NCI-H1105 treated with DMSO at 0.1 percent for 48 hours (cell line): ENCODE measurements around the gene SHMT1.
A peak's percentile ranks its signal among the peaks of the same experiment; 100 is the strongest.
"Not testable (repeated sequence)": the region's sequence is repeated elsewhere in the genome, so short reads cannot be mapped to it uniquely, and the experiment has no call there.

Source experiments
- DNase-seq: peaks from one replicate; lab custom pipeline; 2025; lab: John Stamatoyannopoulos, UW

Gene SHMT1

DNA sequence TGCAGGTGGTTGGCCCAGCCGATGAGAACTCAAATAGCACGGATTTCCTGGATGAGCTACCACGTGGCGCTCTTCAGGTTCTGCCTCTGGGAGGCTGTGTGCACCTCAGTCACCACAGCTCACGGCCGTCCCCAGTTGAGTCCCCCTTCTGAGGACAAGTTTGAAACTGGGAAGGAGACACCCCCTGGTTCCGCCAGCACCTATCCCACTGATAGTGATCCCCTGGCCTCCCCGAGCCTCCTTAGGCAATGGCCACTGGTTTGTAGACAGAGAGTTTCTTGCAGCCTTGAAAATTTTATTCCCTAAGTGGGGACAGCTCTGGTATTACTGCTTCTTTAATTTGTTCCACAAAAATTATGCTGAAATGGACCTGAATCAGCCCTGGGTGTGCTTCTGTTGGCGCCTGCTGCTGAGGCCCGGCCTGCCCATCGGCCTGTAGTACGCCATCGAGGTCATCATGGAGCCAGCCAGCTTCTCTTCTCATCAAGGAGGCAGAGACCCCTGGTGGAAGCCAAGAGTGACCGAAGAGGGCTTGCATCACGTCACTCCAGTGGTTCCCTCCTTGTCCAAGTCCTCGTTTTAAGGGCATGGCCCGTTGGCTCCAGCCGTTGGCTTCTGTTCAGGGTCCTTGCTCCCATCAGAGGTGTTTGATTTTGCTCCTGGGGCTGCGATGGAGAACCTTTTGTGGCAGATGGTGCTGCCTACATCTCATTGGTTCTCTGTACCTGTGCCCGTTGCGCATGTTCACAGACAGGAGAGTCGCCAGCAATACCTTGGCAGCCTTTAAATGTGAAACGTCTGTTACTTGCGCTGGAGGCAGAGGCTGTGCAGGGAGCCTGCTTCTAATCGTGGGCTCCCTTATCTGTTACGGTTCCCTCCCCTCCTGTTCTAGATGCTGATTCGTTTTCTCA lies 39.0 kb downstream of the SHMT1 start:
- no peak for DNase-seq

DNA sequence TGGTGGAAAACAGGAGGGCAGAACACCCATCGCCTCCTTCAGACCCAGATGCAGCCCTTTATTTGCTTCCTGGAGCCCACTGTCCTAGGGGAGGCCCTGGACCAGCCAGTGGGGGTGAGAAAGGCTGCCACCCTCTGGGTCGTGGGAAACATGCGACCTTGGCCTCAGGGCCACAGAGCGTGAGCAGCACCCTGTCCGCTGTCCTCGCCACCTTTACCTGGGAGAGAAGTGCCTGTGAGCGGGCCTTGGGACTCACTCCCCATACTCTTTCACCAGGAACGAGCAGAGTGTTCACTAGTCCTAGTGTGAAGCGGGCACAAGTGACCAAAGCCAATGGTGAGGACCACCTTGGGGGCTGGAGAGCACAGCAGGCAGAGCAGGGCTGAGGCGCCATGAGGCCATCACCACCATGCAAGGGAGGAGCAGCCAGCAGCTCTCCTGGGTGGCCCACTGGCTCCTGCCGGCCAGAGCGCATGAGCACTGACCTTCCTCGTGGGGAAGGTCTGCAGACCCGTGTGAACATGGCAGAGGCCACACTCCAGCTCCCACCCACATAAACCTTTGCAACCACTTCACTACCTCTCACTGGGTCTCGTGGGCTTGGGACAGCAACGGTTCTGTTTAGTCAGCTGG lies 39.7 kb downstream of the SHMT1 start:
- DNase-seq = no peak

DNA sequence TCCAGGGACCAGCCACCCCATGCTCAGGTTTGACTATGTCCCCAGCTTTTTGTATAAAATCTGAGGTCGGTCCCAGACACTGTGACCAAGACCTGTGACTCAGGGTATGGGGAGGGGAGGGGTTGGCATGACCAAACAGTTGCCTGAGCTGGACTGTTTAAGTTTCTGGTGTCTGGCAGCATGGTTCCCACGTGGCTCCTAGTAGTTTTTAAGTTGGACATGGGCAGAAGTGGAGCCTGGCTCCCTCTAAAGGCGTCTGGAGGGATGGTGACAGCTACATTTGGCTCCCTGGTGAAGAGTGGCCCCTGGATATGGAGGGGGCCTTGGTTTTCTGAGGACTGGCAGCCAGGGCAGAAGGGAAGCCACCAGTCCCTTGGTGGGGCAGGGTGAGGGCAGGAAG lies 40.3 kb downstream of the SHMT1 start:
- DNase-seq = no peak

DNA sequence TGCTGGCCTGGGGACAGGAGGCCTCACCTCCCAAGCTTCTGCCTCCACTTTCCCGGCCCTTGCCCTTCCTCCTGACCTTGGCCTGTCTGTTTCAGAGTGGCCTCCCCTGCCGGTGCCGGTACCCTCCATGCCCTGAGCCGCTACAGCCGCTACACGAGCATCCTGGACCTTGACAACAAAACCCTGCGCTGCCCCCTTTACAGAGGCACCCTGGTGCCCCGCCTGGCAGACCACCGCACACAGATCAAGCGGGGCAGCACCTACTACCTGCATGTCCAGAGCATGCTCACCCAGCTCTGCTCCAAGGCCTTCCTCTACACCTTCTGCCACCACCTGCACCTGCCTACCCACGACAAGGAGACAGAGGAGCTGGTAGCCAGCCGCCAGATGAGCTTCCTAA lies 40.8 kb downstream of the SHMT1 start:
- no peak for DNase-seq

DNA sequence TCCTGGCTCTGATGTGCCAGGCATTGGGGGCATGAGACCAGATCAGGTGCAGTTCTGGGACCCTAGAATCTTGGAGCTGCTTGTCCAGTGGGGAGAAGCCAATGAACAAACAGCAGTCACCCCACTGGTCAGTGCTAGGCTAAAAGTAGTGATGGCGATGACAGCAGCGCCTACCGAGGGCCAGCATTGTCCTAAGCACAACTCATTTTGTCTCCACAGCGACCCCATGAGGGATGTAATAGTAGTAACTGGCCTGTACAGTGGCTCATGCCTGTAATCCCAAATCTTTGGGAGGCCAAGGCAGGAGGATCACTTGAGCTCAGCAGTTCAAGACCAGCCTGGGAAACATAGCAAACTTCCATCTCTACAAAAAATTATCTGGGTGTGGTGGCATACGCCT lies 42.0 kb downstream of the SHMT1 start:
- DNase-seq = no peak

DNA sequence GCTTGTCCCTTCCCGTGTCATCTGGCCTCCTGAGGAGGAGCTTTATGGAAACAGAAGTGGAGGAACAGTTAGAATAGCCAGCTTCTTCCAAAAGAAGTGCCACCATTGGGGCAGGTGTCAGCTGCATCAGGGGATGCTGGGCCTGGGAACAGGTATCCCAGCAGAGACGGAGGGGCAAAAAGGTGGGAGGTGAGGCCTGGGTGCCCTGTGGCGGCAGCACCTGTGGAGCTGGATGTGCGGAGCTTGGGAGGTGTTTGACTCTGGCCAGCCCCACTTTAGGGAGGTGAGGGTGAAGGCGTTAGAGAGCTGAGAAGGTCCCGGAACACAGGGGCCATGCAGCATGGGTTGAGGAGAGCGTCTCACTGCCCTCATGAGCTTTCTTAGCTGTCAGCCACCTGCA lies 43.0 kb downstream of the SHMT1 start:
- no peak for DNase-seq

DNA sequence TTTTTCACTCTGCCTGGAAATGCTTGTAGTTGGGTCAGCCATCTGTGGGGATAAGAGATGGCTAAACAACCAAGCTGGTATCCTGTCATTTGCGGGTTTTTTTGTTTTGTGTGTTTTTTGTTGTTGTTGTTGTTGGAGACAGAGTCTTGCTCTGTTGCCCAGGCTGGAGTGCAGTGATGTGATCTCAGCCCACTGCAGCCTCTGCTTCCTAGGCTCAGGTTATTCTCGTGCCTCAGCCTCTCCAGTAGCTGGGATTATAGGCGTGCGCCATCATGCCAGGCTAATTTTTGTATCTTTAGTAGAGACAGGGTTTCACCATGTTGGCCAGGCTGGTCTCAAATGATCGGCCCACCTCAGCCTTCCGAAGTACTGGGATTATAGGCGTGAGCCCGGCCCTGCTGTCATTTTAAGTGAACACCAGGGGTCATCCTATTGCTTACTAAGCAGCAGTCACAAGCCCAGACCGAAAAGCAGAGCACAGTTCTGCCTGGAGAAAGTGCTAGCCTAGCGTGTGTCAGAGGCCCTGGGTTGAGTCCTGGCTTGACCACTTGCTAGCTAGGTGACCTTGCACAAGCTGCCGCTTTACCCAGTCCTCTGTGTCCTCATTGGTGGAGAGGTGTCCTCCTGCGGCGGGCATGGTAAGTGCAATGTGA lies 43.6 kb downstream of the SHMT1 start:
- DNase-seq = peak; percentile 15

DNA sequence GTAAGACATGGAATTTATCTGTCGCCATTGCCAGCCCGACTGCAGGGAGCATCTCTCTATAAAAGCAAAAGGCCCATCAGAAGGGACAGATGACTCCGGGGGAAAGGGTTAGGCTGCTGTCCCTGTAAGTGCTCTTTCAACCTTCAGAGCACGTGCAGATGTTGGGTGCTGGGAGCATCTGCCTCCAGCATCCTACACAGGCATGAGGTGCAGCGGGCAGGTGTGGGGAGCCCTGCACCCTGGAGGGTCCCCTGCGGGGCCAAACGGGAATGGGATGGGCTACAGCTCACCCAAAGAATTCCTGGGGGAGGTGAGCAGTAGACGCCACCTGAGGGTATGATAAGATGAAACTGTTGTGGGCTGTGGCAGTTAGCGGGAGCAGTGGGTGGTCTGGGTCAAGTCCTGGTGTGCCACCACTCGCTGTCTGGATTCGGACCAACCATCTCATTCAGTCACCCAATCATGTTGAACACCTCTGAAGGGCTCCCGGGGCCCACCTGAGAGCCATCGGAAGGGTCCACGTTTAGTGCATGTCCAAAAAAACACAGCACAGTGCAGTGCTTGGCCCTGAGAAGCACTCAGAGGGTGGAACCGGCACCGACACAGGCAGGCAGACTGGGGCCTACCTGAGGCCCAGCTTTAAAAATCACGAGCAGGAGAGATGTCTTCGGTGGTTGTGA lies 44.4 kb downstream of the SHMT1 start:
- no peak for DNase-seq

DNA sequence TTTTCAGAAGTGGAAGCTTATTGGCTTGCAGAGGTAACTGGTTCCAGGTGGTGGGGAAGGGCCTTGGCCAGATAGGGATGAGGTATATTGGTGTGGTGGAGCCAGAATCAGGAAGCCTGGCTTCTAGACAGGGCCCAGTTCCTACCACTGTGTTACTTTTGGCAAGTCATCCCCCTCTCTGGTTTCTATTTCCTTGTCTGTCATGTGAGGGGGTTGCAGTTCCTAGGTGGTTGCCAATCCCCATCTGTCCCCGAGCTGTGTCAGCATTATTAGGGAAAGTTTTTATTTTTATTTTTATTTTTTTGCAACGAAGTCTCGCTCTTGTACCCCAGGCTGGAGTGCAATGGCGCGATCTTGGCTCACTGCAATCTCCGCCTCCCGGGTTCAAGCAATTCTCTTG lies 45.2 kb downstream of the SHMT1 start:
- DNase-seq = no peak

DNA sequence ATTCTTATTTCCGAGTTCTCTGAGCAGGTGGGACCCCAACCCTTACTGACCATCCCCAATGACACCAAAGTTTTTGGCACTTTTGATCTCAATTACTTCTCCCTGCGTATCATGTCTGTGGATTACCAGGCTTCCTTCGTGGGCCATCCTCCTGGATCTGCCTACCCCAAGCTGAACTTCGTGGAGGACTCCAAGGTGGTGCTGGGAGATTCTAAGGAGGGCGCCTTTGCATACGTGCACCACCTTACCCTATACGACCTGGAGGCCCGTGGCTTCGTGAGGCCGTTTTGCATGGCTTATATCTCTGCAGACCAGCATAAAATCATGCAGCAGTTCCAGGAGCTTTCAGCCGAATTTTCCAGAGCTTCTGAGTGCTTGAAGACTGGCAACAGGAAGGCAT lies 47.4 kb downstream of the SHMT1 start:
- DNase-seq = no peak

DNA sequence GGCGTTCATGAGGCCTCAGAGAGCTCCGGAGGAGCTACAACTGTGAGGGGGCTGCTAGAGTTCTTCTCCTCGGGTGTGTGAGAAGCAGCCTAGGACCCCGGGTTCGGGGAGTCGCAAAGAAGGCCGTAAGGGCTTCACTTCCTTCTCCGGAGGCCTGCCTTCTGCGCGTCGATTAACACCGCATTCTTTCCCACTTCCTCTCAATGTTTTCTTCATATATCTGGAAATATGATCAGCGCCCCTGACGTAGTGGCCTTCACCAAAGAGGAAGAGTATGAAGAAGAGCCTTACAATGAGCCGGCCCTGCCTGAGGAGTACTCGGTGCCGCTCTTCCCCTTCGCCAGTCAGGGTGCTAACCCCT lies 47.8 kb downstream of the SHMT1 start:
- no peak for DNase-seq

DNA sequence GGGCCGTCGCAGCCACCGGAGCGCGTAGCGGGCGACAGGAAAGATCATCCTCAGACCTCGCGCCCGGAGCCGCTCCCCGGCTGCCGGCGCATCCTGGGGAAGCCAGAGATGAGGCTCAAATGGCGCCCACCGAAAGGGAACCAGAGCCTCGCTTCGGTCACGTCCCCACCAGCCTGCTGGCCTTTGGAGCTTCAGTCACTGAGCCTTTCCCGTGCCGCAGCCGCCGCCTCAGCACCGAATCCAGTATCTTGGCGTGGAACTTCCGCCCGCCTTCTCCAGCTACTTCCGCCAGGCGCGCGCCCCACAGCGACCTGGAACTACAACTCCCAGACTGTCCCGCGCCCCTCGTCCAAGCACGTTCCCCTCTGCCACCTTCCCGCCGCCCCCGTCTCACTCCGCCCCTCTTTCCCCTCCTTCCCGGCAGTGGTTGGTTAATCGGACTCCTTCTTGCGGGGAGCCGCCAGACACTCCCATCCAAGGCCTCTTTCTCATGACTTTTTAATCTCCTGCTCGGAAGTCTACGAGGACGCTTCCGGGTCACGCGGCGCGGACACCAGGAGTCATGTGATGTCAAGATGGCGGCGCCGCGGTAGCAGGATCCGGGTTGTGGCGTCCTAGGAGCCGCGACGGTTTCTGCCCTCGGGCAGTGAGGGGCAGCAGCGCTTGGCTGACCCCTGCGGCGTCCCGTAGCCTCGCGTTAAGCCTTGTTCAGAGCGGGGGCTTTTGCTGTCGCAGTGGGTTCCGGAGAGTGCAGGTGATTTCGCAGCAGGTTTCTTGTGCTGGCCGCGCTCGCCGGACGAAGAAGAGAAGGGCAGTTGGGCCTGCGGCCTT lies 48.4 kb downstream of the SHMT1 start, which contains the start of the genes SMCR8 and TOP3A:
TSS of gene SMCR8 (plus strand) at position 563 of the 831 bp plus-strand sequence. CDS start 497 bp downstream, outside the sequence.
TSS of gene TOP3A (minus strand) at position 264 of the 831 bp plus-strand sequence. CDS start at position 48, 216 bp downstream.
- peak; percentile 97 for DNase-seq

DNA sequence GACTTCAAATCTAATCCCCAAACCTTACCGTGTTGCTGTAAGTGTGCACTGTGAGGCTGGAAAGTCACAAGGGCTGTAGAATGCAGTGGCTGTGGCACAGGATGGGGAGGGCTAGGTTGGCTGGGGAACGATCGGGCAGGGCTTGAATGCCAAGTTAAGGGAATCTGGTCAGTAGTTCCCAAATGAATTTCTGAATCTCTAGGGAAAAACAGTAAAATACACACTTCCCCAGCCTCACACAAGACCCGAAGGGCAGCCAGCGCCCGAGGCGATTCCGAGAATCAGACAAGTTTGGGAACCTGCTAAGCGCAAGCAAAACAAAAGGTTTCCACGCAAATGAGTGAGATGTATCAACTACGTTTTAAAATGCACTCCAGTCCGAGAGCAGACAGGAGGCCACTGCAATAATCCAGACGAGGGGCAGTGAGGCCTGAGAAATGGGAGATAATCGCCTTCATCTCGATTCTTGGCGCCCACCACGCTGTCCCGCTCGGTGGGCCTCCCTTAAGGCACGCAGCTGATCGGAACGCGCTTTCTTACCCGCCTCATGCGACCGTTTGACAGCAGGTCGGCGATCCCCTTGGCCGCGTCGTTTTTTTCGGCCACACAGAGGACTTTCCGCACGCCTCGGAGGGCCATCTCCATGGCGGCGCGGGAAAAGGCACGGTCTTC lies 49.2 kb downstream of the SHMT1 start:
- no peak for DNase-seq

DNA sequence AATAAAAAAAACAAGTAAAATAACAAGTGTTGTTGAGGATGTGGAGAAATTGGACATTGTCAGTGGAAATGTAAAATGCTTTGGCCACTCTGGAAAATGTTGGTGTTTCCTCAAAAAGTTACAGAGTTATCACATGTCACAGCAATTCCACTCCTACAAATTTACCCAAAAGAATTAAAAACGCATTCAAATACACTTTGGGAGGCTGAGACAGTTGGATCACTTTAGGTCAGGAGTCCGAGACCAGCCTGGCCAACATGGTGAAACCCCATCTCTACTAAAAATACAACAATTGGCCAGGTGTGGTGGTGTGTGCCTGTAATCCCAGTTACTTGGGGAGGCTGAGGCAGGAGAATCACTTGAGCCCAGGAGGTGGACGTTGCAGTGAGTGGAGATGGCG lies 54.1 kb downstream of the SHMT1 start:
- no peak for DNase-seq

DNA sequence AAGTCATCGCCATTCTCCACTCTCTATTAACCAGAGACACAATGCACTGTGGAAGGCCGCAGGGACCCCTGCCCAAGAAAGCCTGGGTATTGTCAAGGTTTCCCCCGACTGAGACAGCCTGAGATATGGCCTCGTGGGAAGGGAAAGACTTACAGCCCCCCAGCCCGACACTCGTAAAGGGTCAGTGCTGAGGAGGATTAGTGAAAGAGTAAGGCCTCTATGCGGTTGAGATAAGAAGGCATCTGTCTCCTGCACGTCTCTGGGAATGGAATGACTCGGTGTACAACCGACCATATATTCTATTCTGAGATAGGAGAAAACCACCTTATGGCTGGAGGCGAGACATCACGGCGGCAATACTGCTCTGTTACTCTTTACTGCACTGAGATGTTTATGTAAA lies 60.1 kb downstream of the SHMT1 start:
- DNase-seq = not testable (repeated sequence)

DNA sequence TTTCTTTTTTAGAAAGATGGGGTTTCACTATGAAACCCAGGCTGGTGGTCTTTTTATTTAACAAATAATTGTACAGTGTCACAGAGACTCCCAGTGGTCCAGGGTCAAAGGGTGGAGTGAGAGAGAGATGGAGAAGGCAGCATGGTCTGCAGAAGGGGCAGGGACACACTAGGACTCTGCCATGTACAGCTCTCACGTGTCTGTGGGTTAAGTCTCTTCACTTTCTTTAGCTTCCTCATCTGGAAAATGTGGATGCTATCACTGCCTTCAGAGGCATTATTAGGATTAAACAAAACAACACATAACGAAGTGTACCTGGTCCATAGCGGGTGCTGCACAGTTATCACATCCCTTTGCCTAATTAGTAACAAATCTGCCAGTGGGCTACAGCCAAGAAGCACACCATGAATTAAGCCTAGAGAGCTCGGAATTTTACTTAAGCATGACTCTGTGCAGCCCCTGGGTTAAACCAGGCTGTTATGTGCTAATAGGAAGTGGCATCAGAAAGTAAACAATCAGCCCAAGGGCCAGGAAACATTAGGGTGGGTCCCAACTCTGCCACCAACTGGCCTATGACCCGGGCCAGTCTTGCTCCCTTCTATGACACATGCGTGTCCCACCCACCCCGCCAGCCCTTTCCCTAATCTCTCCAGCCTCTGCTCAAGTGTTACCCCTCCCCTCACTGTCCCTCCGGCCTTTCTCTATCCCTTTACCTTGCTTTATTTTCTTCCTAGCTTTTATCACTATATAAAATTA lies 62.4 kb downstream of the SHMT1 start:
- no peak for DNase-seq

DNA sequence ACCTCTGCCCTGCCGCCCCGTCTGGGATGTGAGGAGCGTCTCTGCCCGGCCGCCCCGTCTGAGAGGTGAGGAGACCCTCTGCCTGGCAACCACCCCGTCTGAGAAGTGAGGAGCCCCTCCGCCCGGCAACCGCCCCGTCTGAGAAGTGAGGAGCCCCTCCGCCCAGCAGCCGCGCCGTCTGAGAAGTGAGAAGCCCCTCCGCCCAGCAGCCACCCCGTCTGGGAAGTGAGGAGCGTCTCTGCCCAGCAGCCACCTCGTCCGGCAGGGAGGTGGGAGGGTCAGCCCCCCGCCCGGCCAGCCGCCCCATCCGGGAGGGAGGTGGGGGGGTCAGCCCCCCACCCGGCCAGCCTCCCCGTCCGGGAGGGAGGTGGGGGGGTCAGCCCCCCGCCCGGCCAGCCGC lies 65.3 kb downstream of the SHMT1 start:
- not testable (repeated sequence) for DNase-seq

DNA sequence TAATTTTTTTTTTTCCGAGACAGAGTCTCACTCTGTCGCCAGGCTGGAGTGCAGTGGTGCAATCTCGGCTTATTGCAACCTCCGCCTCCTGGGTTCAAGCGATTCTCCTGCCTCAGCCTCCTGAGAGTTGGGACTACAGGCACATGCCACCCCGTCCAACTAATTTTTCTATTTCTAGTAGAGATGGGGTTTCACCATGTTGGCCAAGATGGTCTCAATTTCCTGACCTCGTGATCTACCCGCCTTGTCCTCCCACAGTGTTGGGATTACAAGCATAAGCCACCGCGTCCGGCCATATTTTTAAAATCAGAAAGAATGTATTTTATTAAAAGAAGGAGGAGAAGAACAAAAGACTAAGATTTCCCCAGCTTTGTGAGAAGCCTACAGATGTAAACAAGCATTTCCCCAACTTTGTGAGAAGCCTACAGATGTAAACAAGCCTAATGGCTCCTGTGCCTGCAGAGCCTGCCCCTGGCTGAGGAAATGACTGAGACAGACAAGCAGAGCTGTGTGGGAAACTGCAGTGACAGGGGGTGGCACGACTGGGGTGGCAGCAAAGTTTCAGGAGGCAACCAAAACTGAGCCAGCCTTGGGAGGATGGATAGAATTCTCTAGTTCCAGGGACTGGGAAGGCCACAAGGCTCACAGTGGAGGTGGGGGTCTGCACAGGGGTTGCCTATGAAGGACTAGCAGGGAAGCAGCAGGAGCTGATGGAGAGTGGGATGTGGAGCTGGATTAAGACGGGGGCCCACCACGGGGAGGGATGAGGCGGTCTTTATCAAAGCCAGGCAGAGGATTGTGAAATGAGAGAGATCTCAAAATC lies 71.4 kb downstream of the SHMT1 start:
- no peak for DNase-seq

DNA sequence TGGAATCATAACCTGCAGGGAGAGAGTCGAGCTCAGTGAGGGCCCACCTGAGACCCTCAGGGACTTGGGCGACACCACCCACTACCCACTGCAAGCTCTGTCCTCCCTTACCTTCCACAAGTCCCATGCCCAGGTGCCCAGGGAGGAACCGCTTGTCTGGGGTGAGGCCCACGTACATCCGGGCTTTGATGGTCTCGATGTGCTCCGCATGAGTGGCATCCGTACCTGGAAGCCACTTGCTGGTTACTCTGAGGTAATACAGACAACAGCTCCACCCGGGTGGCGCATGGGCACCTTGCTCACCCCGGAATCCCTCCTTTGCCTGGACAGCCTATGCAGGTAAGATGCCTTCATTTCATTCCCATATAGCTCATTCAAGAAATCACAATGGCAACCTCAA lies 78.1 kb downstream of the SHMT1 start:
- no peak for DNase-seq
